Liver (tissue), 9 donors: Measurements from ENCODE around the gene TMTC2. TPM values are rescaled to one million over a fixed set of nuclear protein-coding genes. Genes with fewer than 3 reads are reported as not detected.
A peak's percentile ranks its signal among the peaks of the same experiment; 100 is the strongest.

Experiments
- DNase-seq: peaks from one replicate; pipeline ENCODE4 v3.0.0-alpha.2; 2017; ENCODE audit warnings: low spot score
- H3K27ac ChIP-seq, 2 donors: one replicate each; pipeline ENCODE4 v1.7.0; 2013; ENCODE audit warnings: inconsistent platforms in 2 of 2, low read length in 2 of 2, control low read depth in 1 of 2, low read depth in 1 of 2, mild to moderate bottlenecking in 1 of 2
- H3K27me3 ChIP-seq, 4 donors: one replicate each; pipeline versions ENCODE4 v1.6.1 to v1.7.0; 2013; ENCODE audit warnings: low read length in 3 of 4, inconsistent platforms in 1 of 4, mild to moderate bottlenecking in 1 of 4, moderate library complexity in 1 of 4; ENCODE audit not compliant: control insufficient read depth in 4 of 4, insufficient read depth in 4 of 4
- H3K36me3 ChIP-seq, 4 donors: one replicate each; pipeline versions ENCODE4 v1.6.1 to v1.7.0; 2013; ENCODE audit warnings: low read length in 3 of 4, mild to moderate bottlenecking in 3 of 4, low read depth in 1 of 4, moderate library complexity in 1 of 4; ENCODE audit not compliant: control insufficient read depth in 4 of 4, insufficient read depth in 3 of 4
- H3K4me1 ChIP-seq, 4 donors: one replicate each; pipeline versions ENCODE4 v1.6.1 to v1.7.0; 2013; ENCODE audit warnings: low read length in 3 of 4, mild to moderate bottlenecking in 3 of 4, moderate library complexity in 1 of 4; ENCODE audit not compliant: control insufficient read depth in 4 of 4, insufficient read depth in 4 of 4
- H3K4me3 ChIP-seq, 3 donors: one replicate each; pipeline versions ENCODE4 v1.6.1 to v1.7.0; 2013; ENCODE audit warnings: low read length in 3 of 3, control low read depth in 1 of 3, low read depth in 1 of 3, mild to moderate bottlenecking in 1 of 3
- H3K9ac ChIP-seq, 2 donors: one replicate each; pipeline ENCODE4 v1.7.0; 2013; ENCODE audit warnings: low read length in 2 of 2, mild to moderate bottlenecking in 2 of 2, moderate library complexity in 2 of 2, control low read depth in 1 of 2, low read depth in 1 of 2
- H3K9me3 ChIP-seq, 4 donors: one replicate each; pipeline versions ENCODE4 v1.6.1 to v1.7.0; 2013; ENCODE audit warnings: low read length in 3 of 4; ENCODE audit not compliant: control insufficient read depth in 4 of 4
- ATF3 ChIP-seq: IDR thresholded peaks from 2 replicates; pipeline ENCODE4 v1.6.1; 2016; ENCODE audit warnings: antibody characterized with exemption
- EGR1 ChIP-seq, 2 donors: IDR thresholded peaks; 2 replicates each; pipeline ENCODE4 v1.6.1; 2016 to 2018; ENCODE audit warnings: antibody characterized with exemption in 2 of 2, low read depth in 2 of 2
- FOXA1 ChIP-seq: IDR thresholded peaks from 2 replicates; pipeline ENCODE4 v1.6.1; 2016; ENCODE audit warnings: antibody characterized with exemption
- GABPA ChIP-seq, 2 donors: IDR thresholded peaks in 1 of 2; conservative IDR thresholded peaks in 1 of 2; 2 replicates each; pipeline ENCODE4 v1.6.1; 2016; ENCODE audit warnings: antibody characterized with exemption in 2 of 2, mild to moderate bottlenecking in 1 of 2, moderate library complexity in 1 of 2
- HNF4A ChIP-seq, 2 donors: conservative IDR thresholded peaks; 2 replicates each; pipeline ENCODE4 v1.6.1; 2016; ENCODE audit warnings: antibody characterized with exemption in 2 of 2, mild to moderate bottlenecking in 2 of 2
- HNF4G ChIP-seq: IDR thresholded peaks from 2 replicates; pipeline ENCODE4 v1.6.1; 2016; ENCODE audit warnings: antibody characterized with exemption
- JUND ChIP-seq, 2 donors: IDR thresholded peaks; 2 replicates each; pipeline ENCODE4 v1.6.1; 2016; ENCODE audit warnings: antibody characterized with exemption in 2 of 2
- MAX ChIP-seq: IDR thresholded peaks from 2 replicates; pipeline ENCODE4 v1.6.1; 2016; ENCODE audit warnings: antibody characterized with exemption
- REST ChIP-seq: IDR thresholded peaks from 2 replicates; pipeline ENCODE4 v1.6.1; 2016; ENCODE audit warnings: antibody characterized with exemption, mild to moderate bottlenecking
- RXRA ChIP-seq, 2 donors: IDR thresholded peaks; 2 replicates each; pipeline ENCODE4 v1.6.1; 2017 to 2018; ENCODE audit warnings: antibody characterized with exemption in 2 of 2, mild to moderate bottlenecking in 1 of 2
- SP1 ChIP-seq: IDR thresholded peaks from 2 replicates; pipeline ENCODE4 v1.6.1; 2018; ENCODE audit warnings: antibody characterized with exemption, mild to moderate bottlenecking
- TAF1 ChIP-seq: conservative IDR thresholded peaks from 2 replicates; pipeline ENCODE4 v1.6.1; 2016; ENCODE audit warnings: antibody characterized with exemption, mild to moderate bottlenecking
- ZBTB33 ChIP-seq: IDR thresholded peaks from 2 replicates; pipeline ENCODE4 v1.6.1; 2016; ENCODE audit warnings: antibody characterized with exemption
- WGBS: extraction: QIAGEN DNeasy Blood & Tissue Kit; methylation state at CpG from one replicate; pipeline ENCODE4 v1.1.7; 2013; 5-methylcytosine and 5-hydroxymethylcytosine counted together
- polyA plus RNA-seq, 2 donors: library from polyadenylated mRNA; stranded (reverse) in 1 of 2; unstranded in 1 of 2; fragments of 200-250 nt in 1 of 2; fragments of >200 nt in 1 of 2; fragmentation: Nextera tagmentation in 1 of 2; extraction: Ambion mirVana in 1 of 2; gene quantifications; one replicate each; pipeline versions ENCODE4 v1.2.1 to v1.2.3, GENCODE V29; 2013 to 2015
- total RNA-seq, 2 donors: library from RNA; depleted of rRNA; stranded (reverse); fragments of >200 nt; gene quantifications; one replicate each; pipeline ENCODE4 v1.2.3, GENCODE V29; 2014
- donor health status: healthy.
- donor health status: healthy.
- donor health status: healthy.
- donor health status: healthy.
- donor health status: healthy.

TMTC2 gene
- total and polyA plus RNA-seq, 4 donors, result 0.36 to 3.0 (median 0.61) TPM

GRCh38 chr12:82651489-82651888 lies 35.2 kb upstream of the TMTC2 start (continued):
- TF ChIP-seq REST (no peak), RXRA (IDR thresholded peaks at IDR 0.05) (no peak), JUND (IDR thresholded peaks at IDR 0.05) (no peak), GABPA (IDR thresholded peaks at IDR 0.05 in 1 of 2, conservative IDR thresholded peaks at IDR 0.05 in 1 of 2) (no peak), EGR1 (IDR thresholded peaks at IDR 0.05; ENCODE audit: low read depth in 2 of 2) (no peak), MAX (no peak)

GRCh38 chr12:82652071-82652470 lies 34.6 kb upstream of the TMTC2 start:
- no peaks in the 10 kb centered on the region for H3K9me3 ChIP-seq
- 92% methylated on average over 1 of the region's 1 CpG for WGBS
- no peak overlapping the region for H3K27ac ChIP-seq
- H3K27me3 ChIP-seq, result no peaks in the 10 kb centered on the region
- DNase-seq, result no peak
- H3K36me3 ChIP-seq, result no peaks in the 10 kb centered on the region
- no peaks in the 10 kb centered on the region for H3K4me1 ChIP-seq
- no peak for TF ChIP-seq JUND (IDR thresholded peaks at IDR 0.05)
- TF ChIP-seq ATF3, result no peak
- TF ChIP-seq REST, result no peak
- TF ChIP-seq GABPA (IDR thresholded peaks at IDR 0.05 in 1 of 2, conservative IDR thresholded peaks at IDR 0.05 in 1 of 2), result no peak
- TF ChIP-seq MAX, result no peak
- TF ChIP-seq ZBTB33, result no peak
- no peak overlapping the region for H3K4me3 ChIP-seq
- H3K9ac ChIP-seq, result no peak overlapping the region

- H3K4me3 ChIP-seq, result no peak overlapping the region
- TF ChIP-seq TAF1 (no peak), RXRA (IDR thresholded peaks at IDR 0.05) (peak; percentile 48 to 59), SP1 (peak; percentile 24), EGR1 (IDR thresholded peaks at IDR 0.05; ENCODE audit: low read depth in 2 of 2) (no peak), HNF4A (conservative IDR thresholded peaks at IDR 0.05) (peak in 1 of 2 donors; percentile 32), ZBTB33 (no peak), HNF4G (no peak), FOXA1 (no peak)
- H3K4me1 ChIP-seq, result no peaks in the 10 kb centered on the region
- H3K9ac ChIP-seq, result no peak overlapping the region
- no peak overlapping the region for H3K27ac ChIP-seq
- no peaks in the 10 kb centered on the region for H3K9me3 ChIP-seq
- H3K36me3 ChIP-seq, result no peaks in the 10 kb centered on the region
- no peak for DNase-seq
- WGBS, result 33% methylated on average over 4 of the region's 4 CpGs
- no peaks in the 10 kb centered on the region for H3K27me3 ChIP-seq
Measured at GRCh38 chr12:82655751-82656150, 31.0 kb upstream of the TMTC2 start.
